RPMI8226 (cell line): Measurements from ENCODE around the gene DRAP1.

Source experiments
- DNase-seq: peaks from one replicate; pipeline ENCODE4 v3.0.0-alpha.2; 2015

The DRAP1 gene

GRCh38 chr11:65906602-65907001 lies 12.6 kb upstream of the DRAP1 start:
- DNase-seq: no peak

- no peak for DNase-seq
These were observed 11.3 kb upstream of the DRAP1 start for GRCh38 chr11:65907878-65908277.

- DNase-seq: no peak
These were observed 7.3 kb upstream of the DRAP1 start for GRCh38 chr11:65911682-65912568.

- DNase-seq: no peak
These were observed 6.4 kb upstream of the DRAP1 start for GRCh38 chr11:65912845-65913244.

GRCh38 chr11:65915101-65915820 lies 4.0 kb upstream of the DRAP1 start:
- DNase-seq: no peak

GRCh38 chr11:65915821-65916251 lies 3.4 kb upstream of the DRAP1 start:
- DNase-seq: no peak

- no peak for DNase-seq
These were observed 2.8 kb upstream of the DRAP1 start for GRCh38 chr11:65916391-65916790.

GRCh38 chr11:65917077-65917433 lies 2.2 kb upstream of the DRAP1 start:
- no peak for DNase-seq

GRCh38 chr11:65917434-65918210 lies 1.6 kb upstream of the DRAP1 start:
- DNase-seq: no peak

- DNase-seq: peak; percentile 59
These were observed 750 bp upstream of the DRAP1 start, which contains the start of gene C11orf68 for GRCh38 chr11:65918211-65919140. TSS of gene C11orf68 (minus strand) at chr11:65919062. CDS start at chr11:65919031, 31 bp downstream.

GRCh38 chr11:65919573-65920371 lies 546 bp downstream of the DRAP1 start:
- DNase-seq: peak; percentile 61

GRCh38 chr11:65920372-65920802 lies 1.2 kb downstream of the DRAP1 start:
- no peak for DNase-seq

GRCh38 chr11:65921033-65921555 lies 1.9 kb downstream of the DRAP1 start:
- DNase-seq: no peak

- no peak for DNase-seq
These were observed 2.6 kb downstream of the DRAP1 start for GRCh38 chr11:65921876-65922275.

- no peak for DNase-seq
These were observed 3.3 kb downstream of the DRAP1 start for GRCh38 chr11:65922565-65922964.

- no peak for DNase-seq
These were observed 6.2 kb downstream of the DRAP1 start for GRCh38 chr11:65925397-65925796.

- peak; percentile 93 for DNase-seq
These were observed 8.7 kb downstream of the DRAP1 start for GRCh38 chr11:65927904-65928397.

GRCh38 chr11:65928667-65929066 lies 9.4 kb downstream of the DRAP1 start:
- no peak for DNase-seq

- DNase-seq: no peak
These were observed 12.7 kb downstream of the DRAP1 start for GRCh38 chr11:65931773-65932557.

- no peak for DNase-seq
These were observed 13.3 kb downstream of the DRAP1 start for GRCh38 chr11:65932558-65932919.
